NCI-H82 treated with DMSO at 0.1 percent for 48 hours (cell line): ENCODE measurements around the gene RNF144B.
"Not testable (repeated sequence)": the region's sequence is repeated elsewhere in the genome, so short reads cannot be mapped to it uniquely, and the experiment has no call there.

Experiments
- DNase-seq: peaks from one replicate; lab custom pipeline; 2025; ENCODE audit not compliant: unreplicated experiment; lab: John Stamatoyannopoulos, UW

RNF144B gene

DNA sequence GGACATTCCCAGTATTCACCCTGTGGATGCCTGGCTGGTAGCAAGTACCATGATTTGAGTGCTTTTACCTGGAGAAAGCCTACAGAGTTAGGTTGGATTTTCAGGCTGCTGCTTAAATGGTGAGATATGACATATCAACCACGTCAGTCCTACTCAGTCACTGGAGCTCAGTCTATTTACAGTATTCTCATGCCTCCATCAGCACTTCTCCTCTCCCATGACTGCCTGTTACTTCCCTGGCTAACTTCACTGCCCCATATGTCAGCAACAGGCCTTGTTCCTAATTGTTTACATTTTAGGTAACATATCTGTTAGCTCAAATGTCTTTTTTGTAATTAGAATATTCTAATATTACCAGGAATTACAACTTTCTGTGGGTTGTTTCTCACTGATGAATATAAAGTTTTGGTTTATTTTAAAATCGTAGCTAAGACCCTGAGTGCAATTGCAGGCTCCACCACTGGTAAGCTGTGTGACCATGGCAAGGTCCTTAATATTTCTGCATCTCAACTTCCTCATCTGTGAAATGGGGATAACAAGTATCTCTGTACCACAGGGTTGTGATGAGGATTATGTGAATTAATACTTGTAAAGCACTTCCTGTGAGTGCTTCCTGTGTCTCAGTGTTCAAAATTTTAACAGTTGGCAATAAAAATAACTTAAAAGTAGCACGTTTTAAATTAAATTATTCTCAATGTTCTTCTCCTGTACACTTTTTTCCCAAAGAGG, 54.3 kb downstream of the RNF144B start:
- DNase-seq = peak; percentile 64

DNA sequence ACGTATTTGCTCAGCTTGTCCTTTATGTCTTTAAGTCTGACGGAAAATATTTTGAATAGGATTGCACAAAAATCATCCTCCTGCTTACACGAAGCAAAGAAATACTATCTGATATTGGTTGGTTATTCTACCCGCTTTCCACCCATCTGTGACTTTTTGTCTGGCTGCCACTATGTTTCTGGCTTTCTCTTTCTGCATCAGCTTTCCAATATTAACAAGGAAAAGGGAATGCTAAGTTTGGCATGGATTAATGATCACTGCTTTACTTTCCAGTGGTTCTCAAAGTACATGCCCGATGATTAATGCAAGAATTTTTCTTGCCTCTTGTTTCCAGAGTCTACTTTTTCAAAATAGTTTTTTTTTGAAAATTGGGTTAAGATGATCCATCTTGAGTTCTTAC, 57.0 kb downstream of the RNF144B start:
- DNase-seq = no peak

DNA sequence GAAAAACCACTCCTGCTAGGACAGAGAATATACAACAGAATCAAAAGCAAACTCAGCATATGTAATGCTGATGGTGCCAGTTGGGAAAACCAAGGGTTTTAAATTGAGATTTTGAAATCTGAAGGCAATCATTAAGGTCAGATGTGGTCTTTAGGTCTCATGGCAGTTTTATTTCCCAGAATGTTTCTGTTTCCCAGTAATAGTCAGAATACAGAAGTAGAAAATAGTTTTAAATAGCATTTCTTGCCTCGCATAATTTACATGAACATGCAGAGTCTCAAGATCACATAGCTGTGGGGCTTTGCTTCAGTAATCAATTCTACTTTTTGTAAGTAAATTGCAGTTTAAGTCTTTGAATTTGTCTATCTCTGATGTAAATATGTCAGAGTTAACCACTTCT, 58.1 kb downstream of the RNF144B start:
- DNase-seq = no peak

DNA sequence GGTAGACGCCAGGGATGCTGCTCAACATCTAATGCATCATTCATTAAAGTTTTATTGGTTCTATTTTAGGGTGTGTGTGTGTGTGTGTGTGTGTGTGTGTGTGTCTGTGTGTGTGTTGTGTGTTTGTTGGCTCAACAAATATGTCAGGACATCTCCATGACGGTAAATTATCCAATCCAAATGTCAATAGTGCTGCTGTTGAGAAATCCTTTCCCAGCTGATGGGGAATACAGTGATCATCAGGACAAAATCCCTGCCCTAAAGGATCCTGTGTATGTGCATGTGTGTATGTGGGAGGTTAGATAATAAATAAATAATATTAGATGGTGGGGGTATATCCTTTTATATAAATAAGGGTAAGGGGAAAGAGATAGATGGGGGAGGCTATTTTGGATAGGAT, 59.6 kb downstream of the RNF144B start:
- DNase-seq = no peak

DNA sequence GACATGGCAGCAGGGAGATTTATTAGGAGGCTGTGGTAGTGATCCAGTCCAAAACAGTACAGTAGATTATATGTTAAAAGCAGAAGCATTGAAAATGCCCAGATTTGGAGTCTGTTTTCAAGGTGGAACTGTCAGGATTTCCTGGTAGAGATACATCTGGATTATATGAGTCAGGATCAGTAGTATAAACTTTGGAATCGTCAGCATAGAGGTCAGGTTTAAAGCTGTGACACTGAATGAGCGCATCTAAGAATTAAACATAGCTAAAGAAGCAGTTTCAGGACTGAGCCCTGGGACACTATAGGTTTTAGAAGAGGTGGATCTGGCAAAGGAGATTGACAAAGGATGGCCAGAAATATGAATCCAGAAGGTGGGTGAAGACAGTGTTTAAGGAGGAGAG, 60.4 kb downstream of the RNF144B start:
- no peak for DNase-seq

GRCh38 chr6:18451756-18452155, 64.6 kb downstream of the RNF144B start:
- DNase-seq = no peak

- no peak for DNase-seq
Measured at GRCh38 chr6:18454446-18454845, 67.3 kb downstream of the RNF144B start.

DNA sequence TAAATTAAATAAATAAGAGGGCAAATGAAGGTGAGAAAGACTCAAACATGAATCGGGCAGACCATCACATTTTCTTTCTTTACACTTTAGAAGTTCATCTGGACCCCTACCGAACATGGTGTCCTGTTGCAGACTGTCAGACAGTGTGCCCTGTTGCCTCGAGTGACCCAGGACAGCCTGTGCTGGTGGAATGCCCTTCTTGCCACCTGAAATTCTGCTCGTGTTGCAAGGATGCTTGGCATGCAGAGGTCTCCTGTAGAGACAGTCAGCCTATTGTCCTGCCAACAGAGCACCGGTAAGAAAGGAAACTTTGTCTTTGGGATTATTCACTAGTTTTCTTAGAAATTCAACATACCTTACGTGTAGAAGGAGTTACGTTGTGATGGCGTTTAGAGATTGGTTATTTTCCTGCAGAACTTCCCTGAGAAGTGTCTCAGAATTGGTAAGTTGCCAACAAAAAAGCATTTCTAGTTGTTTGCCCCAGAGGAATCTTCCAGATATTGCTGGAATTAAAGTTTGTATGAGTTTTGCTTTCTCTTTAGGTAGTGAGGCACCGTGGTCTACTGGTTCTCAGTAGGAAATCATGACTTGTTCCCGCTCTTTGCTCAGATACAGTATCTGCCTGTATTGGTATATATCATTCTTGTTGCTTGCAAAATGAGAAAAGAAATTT, 70.1 kb downstream of the RNF144B start:
- no peak for DNase-seq

GRCh38 chr6:18458086-18458485, 70.9 kb downstream of the RNF144B start:
- DNase-seq = not testable (repeated sequence)

DNA sequence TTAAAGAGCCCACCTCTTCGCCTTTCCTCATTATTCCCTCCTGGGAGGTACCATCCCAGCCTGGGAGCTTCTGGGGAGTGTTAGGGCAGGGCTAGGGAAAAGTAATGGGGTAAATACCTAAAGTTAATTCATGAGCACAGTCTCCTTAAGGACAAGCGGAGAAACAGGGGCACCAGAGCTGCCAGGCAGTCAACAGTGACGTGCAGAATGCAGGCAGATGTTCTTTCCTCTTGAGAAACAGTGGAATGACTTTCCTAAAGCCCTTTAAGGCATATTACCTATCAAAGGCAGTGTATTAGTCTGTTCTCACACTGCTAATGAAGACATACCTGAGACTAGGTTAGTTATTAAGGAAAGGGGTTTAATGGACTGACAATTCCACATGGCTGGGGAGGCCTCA, 76.3 kb downstream of the RNF144B start:
- DNase-seq = no peak

- no peak for DNase-seq
Measured at GRCh38 chr6:18464176-18464575, 77.0 kb downstream of the RNF144B start.

DNA sequence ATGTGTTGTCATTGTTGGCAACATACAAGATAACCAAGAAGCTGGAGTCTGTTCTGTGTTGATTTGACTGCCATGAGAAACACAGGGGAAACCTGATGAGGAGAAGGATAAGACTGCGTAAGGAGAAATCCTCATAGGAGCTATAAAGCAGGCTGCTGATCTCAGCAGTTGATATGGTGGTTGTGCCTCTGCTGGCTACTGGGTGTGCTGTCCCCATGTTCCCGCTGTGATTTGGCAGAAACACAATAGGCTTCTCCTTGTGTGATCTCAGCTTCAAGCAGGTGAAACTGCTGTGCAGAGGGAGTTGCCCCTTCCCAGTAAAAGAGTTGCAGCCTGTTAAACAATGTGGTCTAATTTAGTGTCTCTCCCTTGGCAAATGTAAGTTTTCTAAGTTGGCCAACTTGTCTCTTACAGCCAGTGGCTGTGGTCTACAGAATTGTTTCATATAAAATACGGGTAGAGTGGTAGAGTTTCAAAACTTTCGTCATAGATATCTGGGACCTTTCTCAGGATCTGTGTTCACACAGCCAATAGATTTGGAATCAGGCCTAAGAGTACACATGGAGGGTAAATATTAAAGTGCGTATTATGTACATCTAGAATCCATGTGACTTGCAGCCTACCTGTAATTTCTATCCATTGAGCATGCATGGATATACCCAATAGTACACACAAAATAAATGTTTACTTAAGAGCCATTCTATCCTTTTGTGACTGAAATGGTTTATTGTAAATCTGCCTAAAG, 78.4 kb downstream of the RNF144B start:
- DNase-seq = no peak

DNA sequence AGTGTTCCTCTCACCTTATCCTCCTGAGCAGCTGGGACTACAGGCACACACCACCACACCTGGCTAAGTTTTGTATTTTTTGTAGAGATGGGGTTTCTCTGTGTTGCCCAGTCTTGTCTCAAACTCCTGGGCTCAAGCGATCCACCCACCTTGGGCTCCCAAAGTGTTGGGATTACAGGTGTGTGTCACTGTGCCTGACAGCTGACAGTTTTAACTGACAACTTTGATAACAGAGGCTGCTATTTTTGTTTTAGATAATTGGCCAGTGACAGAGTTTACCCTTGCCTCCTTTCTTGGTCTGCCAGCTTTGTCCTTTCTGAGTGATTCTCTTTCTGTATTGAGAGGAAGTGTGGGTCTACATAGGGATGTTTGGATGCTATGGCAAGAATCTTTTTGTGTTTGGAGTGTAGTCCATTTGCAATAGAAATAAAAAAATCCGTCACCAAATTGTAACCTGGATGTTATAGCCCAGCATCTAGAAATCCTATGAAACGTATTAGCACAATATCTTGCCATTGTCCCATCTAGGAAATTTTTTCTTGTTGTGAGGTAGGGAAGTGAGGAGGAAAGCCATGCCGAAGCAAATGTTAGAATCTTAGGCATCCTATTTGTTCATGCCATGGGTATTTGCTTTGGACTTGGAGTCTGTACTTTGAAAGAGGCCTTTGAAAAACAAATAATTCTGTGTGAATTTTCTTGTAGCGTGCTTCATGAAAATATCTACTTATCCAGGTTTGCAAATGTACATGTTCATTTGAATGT, 80.8 kb downstream of the RNF144B start:
- no peak for DNase-seq

GRCh38 chr6:18468503-18468843, 81.3 kb downstream of the RNF144B start:
- DNase-seq = no peak

GRCh38 chr6:18469536-18469935, 82.4 kb downstream of the RNF144B start:
- DNase-seq = no peak

DNA sequence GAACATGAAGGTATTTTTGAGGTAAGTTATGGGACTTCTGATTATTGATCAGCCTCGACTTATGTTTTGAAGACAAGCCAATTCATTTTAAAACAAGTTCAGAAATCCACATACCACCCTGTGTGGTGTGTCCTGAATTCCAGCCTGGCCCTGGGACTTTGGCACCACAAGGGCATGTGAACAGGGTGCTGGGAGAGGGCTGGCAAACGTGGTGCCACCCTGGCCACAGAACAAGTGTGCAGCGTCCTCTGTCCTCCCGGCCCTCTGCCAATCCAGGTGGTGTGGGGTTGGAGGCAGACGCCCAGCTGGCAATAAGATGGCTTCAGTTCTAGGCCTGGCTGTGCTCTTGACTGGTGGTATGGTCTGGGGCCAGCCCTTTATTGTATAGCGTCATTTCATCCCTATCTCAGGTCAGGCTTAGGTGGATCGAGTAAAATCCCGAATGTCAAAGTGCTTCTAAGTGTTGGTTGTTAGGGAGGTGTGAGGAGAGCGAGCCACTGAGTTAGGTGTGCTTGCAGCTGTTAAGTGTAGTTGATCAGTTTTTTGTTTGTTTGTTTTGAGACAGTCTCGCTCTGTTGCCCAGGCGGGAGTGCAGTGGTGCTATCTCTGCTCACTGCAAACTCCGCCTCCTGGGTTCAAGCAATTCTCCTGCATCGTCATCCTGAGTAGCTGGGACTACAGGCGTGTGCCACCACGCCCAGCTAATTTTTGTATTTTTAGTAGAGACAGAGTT, 84.2 kb downstream of the RNF144B start:
- DNase-seq = no peak

DNA sequence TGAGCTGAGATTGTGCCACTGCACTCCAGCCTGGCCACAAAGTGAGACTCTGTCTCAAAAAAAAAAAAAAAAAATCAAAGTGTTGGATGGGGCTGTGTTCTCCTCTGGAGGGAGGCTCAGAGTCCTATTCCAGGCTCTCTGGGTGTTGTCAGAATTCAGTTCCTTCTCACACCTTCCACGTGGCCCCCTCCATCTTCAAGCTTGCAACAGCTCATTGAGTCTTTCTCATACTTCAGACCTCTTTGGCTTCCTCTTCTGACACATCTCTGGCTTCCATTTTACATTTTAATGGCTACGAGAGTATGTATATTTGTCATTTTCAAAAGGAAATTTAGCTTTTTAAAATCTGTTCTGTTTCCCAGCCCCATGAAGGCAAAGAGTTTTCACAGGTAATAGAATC, 85.8 kb downstream of the RNF144B start:
- no peak for DNase-seq

- DNase-seq = no peak
Measured at GRCh38 chr6:18473755-18474154, 86.6 kb downstream of the RNF144B start.

- DNase-seq = no peak
Measured at GRCh38 chr6:18477301-18477941, 90.3 kb downstream of the RNF144B start.

DNA sequence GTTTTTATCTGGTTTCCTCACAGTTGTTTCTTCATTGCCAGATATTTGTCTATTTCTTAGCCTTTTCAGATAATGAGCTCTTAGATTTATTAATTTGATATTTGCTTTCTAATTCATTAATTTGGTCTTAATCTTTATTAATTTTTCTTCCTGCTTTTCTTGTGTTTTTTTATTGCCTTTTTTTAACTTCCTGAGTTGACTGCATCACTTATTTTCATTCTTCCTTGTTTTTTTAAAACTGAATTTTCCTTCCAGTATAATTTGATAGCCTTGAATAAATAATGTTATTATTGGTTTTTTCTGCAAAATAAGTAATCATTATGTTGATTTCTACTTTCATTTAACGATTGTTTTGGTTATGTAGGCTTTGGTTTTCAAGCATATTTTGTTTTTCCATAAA, 91.5 kb downstream of the RNF144B start:
- no peak for DNase-seq
